AG10803 (cell line): ENCODE results near the gene ITGB5.
A peak's percentile ranks its signal among the peaks of the same experiment; 100 is the strongest.

Experiments
- DNase-seq: peaks from one replicate; pipeline ENCODE4 v3.0.0; 2010; ENCODE audit warnings: low read depth
- H3K4me3 ChIP-seq: 2 replicates; pipeline ENCODE4 v1.5.1; 2011; ENCODE audit warnings: mild to moderate bottlenecking, low read length, control low read depth
- TF ChIP-seq, protein P1 (sequence below): conservative IDR thresholded peaks from 2 replicates; pipeline ENCODE4 v1.5.1; 2011; ENCODE audit warnings: mild to moderate bottlenecking, low read length, control low read depth, inconsistent platforms

Gene ITGB5

DNA sequence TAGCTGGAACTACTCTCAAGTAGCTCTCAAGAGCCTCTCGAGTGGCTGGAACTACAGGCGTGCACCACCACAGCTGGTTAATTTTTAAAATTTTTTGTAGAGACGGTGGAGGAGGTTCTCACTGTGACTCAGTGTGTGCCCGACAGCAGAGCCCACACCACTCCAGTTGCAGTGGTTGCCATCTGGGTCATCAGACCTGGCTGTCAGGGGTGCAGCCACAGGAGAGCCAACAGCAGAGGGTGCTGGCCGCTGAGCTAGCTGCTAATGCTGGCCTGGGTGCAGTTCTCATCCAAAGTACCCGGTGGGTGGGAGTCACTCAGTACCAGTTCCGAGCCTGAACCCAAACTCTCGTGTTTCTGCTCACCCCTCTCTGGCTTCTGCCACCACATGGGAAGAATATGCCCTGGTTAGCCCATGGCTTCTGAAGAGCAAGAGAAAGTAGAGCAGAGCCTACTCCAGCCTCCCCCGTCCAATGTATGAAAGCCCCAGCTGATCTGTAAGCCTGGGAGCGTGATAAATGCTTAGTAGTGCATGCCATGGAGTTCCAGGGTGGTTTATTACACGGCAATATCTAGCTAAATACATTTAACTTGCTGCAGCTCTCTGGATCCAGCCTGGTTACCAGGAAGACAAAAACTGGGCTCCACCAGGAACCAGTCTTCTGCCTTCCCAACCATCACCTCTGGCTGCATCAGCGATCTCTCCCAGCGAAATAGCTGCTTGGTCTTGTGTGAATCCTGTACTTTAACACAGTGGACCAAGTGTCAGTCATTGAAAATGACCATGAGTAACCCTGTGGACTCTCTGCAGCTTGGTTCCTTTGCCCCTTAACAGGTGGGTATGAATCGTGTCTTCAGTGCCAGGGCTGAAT is 139.8 kb downstream of the ITGB5 start:
- TF ChIP-seq, protein P1, sequence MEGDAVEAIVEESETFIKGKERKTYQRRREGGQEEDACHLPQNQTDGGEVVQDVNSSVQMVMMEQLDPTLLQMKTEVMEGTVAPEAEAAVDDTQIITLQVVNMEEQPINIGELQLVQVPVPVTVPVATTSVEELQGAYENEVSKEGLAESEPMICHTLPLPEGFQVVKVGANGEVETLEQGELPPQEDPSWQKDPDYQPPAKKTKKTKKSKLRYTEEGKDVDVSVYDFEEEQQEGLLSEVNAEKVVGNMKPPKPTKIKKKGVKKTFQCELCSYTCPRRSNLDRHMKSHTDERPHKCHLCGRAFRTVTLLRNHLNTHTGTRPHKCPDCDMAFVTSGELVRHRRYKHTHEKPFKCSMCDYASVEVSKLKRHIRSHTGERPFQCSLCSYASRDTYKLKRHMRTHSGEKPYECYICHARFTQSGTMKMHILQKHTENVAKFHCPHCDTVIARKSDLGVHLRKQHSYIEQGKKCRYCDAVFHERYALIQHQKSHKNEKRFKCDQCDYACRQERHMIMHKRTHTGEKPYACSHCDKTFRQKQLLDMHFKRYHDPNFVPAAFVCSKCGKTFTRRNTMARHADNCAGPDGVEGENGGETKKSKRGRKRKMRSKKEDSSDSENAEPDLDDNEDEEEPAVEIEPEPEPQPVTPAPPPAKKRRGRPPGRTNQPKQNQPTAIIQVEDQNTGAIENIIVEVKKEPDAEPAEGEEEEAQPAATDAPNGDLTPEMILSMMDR, result no peak
- no peak for DNase-seq
- H3K4me3 ChIP-seq, result no peak overlapping the region

DNA sequence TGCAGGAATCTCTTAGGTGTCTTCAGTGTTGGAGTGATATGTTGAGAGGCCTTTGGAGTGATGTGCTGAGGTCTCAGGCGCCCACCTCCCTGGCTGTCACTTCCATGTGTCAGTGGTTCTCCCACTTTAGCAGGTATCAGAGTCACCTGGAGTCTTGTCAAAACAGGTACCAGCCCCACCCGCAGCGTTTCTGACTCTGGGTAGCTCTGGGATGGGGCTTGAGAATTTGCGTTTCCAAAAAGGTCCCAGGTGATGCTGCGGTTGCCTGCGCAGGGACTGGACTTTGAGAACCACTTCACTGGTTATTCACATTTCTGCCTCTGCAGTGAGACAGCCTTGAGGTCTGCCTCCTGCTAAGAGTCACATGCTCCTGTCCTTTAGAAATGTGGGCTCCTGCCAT is 141.4 kb downstream of the ITGB5 start:
- no peak overlapping the region for H3K4me3 ChIP-seq
- DNase-seq, result no peak
- TF ChIP-seq, protein P1, result no peak

DNA sequence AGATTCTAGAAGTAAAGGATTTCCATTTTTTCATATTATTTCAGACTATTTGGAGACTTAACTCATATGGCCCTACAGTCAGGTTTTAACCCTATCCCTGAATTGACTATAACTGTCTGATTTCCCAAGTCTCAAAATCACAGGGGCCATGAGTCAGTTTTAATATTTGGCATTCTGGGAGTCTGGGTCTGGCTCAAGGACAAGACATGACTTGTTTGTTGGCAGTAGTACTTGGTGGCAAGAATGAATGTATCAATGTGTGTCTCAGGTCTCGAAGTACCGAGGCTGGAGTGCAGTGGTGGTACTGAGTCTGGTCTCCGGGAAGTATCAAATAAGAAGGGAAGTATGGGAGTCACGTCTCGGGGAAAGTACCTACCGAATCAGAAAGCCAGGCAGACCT is 146.1 kb downstream of the ITGB5 start:
- TF ChIP-seq, protein P1, result no peak

DNA sequence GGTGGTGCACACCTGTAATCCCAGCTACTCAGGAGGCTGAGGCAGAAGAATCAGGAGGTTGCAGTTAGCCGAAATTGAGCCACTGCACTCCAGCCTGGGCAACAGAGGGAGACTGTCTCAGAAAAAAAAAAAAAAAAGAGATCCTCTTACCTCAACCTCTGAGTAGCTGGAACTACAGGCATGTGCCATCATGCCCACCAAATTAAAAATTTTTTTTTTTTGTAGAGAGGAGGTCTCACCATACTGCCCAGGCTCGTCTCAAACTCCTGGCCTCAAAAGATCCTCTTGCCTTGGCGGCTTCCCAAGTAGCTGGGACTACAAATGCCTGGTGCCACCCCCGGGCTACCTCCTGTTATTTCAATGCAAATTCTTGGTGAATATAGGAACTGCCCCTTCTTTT is 155.4 kb downstream of the ITGB5 start:
- TF ChIP-seq, protein P1, result no peak
- H3K4me3 ChIP-seq, result no peak overlapping the region
- DNase-seq, result no peak

More for the DNA sequence above, 146.1 kb downstream of the ITGB5 start:
- DNase-seq, result peak; percentile 46
- H3K4me3 ChIP-seq, result no peak overlapping the region

DNA sequence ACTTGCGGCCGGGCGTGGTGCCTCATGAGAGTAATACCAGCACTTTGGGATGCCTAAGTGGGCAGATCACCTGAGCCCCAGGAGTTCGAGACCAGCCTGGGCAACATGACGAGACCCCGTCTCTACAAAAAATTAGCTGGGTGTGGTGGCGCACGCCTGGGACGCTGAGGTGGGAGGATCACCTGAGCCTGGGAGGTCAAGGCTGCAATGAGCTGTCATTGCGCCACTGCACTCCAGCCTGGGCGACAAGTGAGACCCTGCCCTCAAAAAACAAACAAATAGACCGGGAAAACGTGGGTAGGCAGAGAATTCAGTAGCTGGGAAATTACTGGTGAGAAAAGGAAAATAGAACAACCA is 156.2 kb downstream of the ITGB5 start:
- TF ChIP-seq, protein P1, result no peak
- no peak for DNase-seq
- peak overlapping the region; percentile 100 for H3K4me3 ChIP-seq

DNA sequence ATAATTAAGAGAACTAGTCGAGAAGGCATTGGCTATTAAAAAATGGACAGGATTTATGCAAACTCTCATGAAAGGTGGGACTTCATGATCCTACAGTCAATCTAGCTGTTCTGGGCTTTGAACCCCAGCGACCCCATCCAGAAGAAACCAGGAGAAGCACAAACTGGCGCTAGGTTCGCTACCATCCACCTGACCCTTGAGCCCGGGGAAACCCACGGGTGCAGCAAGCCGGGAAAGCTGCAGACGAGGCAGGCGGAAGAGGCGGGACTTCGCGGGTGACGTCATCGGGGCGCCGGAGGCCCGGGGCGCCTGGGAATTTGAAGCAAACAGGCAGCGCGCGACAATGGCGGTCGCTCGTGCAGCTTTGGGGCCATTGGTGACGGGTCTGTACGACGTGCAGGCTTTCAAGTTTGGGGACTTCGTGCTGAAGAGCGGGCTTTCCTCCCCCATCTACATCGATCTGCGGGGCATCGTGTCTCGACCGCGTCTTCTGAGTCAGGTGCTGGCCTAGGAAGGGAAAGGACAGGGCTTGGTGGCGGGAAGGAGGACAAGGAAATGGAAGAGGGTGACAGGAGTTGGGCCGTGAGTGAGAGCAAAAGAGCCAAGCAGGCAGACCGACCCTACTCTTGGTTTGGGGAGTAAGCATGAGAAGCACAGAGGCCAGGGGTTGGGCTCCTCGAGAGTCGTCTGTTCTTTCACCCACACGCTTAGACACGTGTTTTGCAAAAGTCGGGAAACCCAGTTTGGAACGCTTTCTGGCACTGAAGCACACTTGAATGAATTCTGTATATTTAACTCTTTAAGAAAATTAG is 156.8 kb downstream of the ITGB5 start, which contains the start of gene UMPS:
Gene UMPS (plus strand): TSS at position 324 of the 812 bp plus-strand sequence. CDS start 20 bp downstream, at position 344.
- H3K4me3 ChIP-seq, result peak within 1 kb of the TSS; percentile 100
- DNase-seq, result peak; percentile 70
- TF ChIP-seq, protein P1, result no peak
